ENCODE data around the gene BRD4. TPM values are rescaled to one million over a fixed set of nuclear protein-coding genes. Genes with fewer than 3 reads are reported as not detected.

BRD4 gene
- total RNA-seq, 2 experiments from 2014 or later, result 104 to 109 TPM

DNA sequence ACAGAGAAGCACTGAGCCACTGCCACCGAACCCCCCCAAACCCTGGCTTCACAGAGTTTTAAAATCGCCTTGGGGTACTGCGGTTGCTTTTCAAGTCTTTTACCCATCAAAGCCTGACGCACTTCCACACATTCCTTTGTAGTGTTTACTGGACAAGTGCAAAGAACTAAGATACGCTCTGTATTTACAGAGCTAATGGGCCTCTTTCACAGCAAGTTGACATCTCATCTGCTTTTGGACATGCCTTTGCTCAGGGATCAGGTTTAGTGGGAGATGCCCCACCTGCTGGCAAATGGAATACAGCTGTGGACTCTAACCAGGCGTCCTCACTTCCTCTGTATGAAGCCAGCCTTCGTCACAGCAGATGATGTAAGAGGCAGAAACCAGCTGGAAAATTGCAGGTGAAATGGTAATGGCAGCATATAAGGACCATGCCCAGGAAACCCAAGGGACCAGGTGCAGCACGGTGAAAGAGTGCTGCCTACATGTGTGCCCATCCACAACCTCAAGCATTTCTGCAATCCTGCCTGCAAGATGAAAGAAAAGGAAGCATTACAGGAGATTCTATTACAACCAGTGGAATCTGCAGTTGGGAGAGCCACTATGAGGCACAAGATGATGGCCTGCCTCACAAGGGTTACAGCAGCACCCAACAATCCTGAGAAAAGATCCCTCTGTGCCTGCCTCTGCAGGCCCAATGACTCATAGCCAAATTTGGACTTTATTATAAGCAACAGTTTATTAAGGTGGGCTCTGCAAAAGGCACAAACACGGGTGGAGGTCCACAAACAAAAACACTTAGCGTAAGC, 34.7 kb downstream of the BRD4 start:
- ChIA-PET POLR2A (interaction anchor here (0.6 kb wide), 3 partner anchors 82 to 116 kb away, joined by 3 to 8 read pairs (median 6); no protein-coding TSS in a partner anchor), CTCF (no interaction called here)

- POLR2A ChIA-PET, result no interaction called here
- CTCF ChIA-PET, result interaction anchor here (0.7 kb wide), 1 partner anchor 26 kb away, joined by 3 read pairs; no protein-coding TSS in a partner anchor
Observed at GRCh38 chr19:15296841-15297415, 35.4 kb downstream of the BRD4 start.

DNA sequence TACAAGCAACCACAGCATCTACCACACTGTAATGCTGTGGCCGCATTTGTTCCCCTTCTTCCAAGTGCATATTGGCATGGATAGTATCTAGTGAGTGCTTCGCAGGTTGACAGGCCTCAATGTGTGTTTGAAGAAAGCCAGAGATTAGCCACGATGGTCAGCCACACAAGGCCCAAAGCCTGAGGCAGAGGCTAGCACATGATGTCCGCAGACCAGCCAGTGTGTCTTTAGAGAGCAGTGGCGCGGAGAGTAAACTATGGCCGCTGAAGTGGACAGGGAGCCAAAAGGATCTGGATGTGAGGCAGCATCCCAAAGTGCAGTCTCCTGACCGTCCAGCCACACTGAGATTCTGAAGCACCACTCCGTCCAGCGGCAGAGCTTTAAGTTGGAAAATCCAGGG, 36.0 kb downstream of the BRD4 start:
- POLR2A ChIA-PET, result no interaction called here
- CTCF ChIA-PET, result interaction anchor here (0.7 kb wide), 1 partner anchor 25 kb away, joined by 3 read pairs; no protein-coding TSS in a partner anchor

DNA sequence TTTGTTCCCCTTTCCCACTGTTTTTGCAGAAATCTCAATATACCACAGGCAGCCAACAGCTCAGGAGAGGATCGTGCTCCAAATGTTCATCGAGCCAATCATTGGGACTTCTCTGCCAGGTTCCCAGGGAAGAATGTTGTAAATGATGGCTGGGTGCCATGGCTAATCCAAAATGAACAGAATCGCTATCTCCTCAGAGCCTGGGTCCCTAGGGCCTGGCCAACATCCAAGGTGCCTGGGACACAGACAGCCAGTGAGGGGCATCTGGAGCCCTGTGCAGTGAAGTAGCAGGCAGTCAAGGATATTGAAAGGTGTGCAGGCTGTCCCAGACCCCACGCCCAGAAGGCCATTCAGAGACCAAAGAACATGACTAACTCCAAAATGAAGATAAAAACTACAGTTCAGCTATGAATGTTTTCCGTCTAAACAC, 37.8 kb downstream of the BRD4 start:
- ChIA-PET POLR2A (no interaction called here), CTCF (no interaction called here)

- CTCF ChIA-PET, result interaction anchor here (2.0 kb wide), 1 partner anchor 11 kb away, joined by 9 read pairs; no protein-coding TSS in a partner anchor
- POLR2A ChIA-PET, result interaction anchor here (1.1 kb wide), 1 partner anchor 86 kb away, joined by 5 read pairs; the partner anchor contains the start of gene AKAP8
Observed at GRCh38 chr19:15293781-15294491, 38.4 kb downstream of the BRD4 start.

- ChIA-PET POLR2A (interaction anchor here (0.5 to 1.3 kb wide), 3 partner anchors 11 to 87 kb away, joined by 3 to 5 read pairs (median 3); partner anchors contain the start of gene AKAP8), CTCF (interaction anchor here (0.5 to 2.0 kb wide), 4 partner anchors 8 to 58 kb away, joined by 3 to 9 read pairs (median 4); no protein-coding TSS in a partner anchor)
Observed at GRCh38 chr19:15292847-15293582, 39.3 kb downstream of the BRD4 start.

DNA sequence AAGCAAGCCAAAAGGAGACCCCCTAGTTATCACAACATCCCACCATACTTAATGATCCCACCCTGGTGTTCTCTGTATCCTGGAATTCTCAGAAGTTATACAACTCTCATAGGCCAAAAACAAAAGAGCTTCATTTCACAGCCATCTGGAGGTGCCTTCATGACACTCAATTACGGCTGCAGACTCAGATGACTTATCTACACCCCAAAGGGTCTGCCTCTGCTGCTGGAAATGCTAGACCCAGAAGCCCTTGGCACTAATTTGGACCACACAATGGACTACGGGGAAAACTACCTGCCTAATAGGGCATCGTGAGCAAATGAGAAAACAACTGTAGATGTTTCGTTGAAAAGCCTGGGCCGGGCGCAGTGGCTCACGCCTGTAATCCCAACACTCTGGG, 40.2 kb downstream of the BRD4 start:
- ChIA-PET CTCF (interaction anchor here (1.0 to 2.0 kb wide), 4 partner anchors 9 to 263 kb away, joined by 3 to 9 read pairs (median 4); no protein-coding TSS in a partner anchor), POLR2A (interaction anchor here (1.3 kb wide), 1 partner anchor 12 kb away, joined by 3 read pairs; no protein-coding TSS in a partner anchor)

DNA sequence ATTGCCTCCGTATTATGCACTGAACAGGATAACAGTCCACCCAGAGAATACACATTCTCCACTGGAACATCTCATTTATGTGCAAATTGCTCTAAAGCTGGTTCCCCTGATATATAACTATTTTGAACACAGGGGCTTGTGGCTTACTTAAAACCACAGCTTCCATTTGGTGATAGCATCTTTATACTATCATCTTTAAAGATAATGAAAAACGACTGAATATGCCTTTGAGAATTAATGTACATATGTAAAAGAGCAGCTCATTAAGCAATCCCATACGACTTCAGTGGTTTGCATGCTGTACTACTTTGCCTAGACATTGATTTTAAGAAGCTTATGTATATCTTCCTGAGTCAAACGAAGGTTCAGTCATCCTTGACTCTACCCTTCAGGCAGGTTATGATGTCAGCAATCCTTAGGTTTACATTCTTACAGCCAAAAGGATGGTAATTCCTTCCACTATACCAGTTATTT, 40.8 kb downstream of the BRD4 start:
- CTCF ChIA-PET, result interaction anchor here (1.0 to 1.1 kb wide), 2 partner anchors 9 to 264 kb away, joined by 3 to 4 read pairs; no protein-coding TSS in a partner anchor
- POLR2A ChIA-PET, result interaction anchor here (0.6 to 1.3 kb wide), 2 partner anchors 12 to 41 kb away, joined by 3 read pairs; partner anchors contain the start of gene BRD4

DNA sequence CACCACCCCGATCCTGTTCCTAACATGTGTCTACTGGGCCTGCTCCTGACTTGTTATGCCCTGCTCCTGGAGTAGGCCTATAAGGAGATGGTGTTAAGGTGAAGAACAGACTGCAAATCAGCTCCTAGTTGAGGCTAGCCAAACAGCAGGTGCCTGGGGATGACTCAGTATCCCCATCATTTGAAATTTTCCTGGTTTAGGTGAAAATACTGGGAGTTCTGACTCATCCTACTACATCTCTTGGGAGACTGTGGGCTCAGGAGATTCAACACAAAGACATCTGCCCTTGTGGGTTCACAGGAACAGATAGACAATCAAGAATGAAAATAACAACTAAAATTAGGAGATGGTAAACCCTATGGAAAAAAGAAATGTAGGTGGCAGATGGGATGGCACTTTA, 41.2 kb downstream of the BRD4 start:
- CTCF ChIA-PET, result no interaction called here
- POLR2A ChIA-PET, result interaction anchor here (0.6 kb wide), 1 partner anchor 41 kb away, joined by 3 read pairs; the partner anchor contains the start of gene BRD4

DNA sequence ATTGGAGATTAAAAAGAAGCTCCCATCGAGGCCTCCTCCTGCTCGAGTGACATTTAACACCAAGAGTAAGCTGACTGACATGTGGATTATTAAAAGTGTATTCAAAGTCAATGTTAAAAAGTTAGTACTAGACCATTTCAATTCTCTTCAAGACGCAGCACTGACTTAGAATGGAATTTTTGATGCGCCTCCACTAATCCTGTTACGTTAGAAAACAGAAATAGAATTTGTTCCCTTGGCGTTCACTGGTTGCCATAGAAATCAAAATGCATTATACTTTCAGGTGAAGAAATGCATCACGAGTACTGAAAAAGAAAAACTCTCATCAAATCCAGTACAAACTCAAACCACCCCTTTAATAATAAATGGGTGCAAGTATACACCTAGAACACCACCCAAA, 42.2 kb downstream of the BRD4 start:
- CTCF ChIA-PET, result no interaction called here
- POLR2A ChIA-PET, result no interaction called here

DNA sequence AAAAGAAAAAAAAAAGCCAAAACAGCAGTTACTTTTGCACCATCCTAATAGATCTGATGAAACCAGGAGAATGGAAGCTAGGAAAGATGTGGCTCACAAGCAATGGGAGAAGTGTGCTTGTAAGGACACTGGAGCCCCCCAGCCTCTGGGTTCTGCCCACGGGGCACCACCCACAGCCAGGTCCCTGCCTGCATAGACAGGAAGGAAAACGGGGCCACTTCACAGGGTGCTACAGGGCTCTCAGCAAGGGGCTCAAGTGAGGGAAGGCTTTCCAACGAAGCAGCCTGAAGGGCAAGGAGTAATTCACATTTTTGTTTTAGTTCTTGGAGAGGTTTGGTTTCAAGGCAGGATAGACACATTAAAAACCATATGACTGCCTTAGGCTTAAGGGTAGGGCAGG, 42.7 kb downstream of the BRD4 start:
- POLR2A ChIA-PET, result interaction anchor here (0.6 kb wide), 1 partner anchor 89 kb away, joined by 3 read pairs; no protein-coding TSS in a partner anchor
- CTCF ChIA-PET, result interaction anchor here (0.6 kb wide), 1 partner anchor 129 kb away, joined by 3 read pairs; no protein-coding TSS in a partner anchor

DNA sequence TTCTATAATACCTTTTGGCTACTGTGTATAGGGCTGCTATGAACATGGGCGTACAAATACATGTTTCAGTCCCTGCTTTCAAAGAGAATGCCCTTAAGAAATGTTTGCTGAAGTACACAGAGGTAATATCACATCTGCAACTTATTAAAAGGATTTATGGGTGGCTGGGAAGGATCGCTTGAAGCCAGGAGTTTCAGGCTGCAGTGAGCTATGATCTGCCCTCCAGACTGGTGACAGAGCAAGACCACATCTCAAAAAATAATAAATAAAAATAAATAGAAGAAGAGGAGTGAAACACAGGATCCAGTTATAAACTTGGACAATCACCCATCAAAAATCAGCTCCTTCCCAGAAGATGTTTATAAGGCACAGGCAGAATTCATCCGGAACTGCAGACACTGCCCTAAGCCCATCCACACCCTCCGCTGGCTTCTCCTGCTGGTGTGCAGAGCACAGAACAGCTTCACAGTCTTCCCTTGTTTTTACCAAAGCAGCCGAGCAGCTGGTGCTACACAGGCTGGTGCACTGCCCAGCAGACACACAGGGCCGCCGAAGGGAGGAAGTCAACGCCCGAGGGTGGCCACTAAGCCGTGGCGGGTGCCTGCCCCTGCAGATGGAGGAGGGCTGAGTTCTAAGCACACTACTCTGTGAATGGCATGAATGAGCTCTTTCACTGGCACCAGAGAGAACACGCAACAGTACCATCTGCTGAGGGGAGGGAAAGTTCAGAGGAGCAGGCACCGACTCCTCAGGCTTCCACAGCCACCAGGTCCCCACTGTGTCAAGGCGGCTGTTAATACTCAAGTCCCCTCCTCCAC, 44.0 kb downstream of the BRD4 start:
- ChIA-PET POLR2A (no interaction called here), CTCF (interaction anchor here (0.6 to 1.3 kb wide), 3 partner anchors 16 to 134 kb away, joined by 3 to 6 read pairs (median 3); no protein-coding TSS in a partner anchor)

- POLR2A ChIA-PET, result no interaction called here
- CTCF ChIA-PET, result interaction anchor here (1.3 kb wide), 1 partner anchor 17 kb away, joined by 6 read pairs; no protein-coding TSS in a partner anchor
Observed at GRCh38 chr19:15287496-15287895, 44.8 kb downstream of the BRD4 start.

GRCh38 chr19:15286688-15287365, 45.5 kb downstream of the BRD4 start:
- ChIA-PET POLR2A (no interaction called here), CTCF (interaction anchor here (1.3 kb wide), 1 partner anchor 17 kb away, joined by 6 read pairs; no protein-coding TSS in a partner anchor)

DNA sequence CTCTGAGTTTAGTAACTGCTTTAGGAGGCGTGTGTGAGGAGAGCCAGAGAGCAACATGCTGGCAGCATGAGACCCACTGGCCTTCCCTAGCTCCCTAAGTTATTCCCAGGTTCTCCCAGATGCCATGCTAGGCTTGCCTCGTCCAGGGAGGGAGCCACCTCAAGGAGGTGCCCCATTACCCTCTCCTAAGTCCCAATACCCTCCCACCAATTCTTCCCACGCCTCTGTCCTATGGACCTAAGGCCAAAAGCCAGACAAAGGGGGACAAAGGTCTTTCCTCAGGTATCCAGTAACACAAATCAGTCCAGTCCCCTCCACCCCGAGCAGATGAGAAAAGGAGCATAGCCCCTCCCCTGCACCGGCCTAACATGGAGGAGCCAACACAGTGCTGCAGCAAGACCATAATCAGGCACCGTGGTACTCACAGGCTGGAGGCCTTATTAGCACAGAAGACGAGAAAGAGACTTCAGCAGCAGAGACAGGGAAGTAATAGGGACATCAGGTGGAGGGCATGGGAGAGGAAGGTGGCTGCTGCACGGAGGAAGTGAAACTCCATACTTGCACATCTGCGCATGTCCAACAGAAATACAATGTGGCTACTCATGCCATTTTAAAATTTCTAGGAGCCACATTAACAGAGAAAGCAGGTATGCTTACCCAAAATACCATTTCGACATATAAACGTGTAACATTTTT, 46.3 kb downstream of the BRD4 start:
- ChIA-PET POLR2A (no interaction called here), CTCF (no interaction called here)

DNA sequence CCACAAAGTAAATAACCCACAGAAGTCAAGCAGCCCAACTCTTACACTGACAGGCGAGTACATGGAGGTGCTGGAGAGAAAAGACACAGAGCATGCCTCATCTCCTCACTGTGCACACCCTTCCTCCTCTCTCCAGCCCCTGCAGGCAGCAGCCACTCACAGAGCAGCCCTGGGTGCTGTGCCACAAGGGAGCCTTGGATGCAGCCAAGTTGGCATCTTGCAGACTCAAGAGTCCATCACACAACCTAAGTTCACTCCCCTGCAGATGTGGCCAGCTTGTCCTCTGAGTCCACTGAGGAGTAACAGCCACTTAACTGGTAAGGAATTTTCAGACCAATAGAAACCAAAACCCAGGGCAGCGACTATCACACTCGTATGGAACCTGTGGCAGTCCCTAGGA, 47.4 kb downstream of the BRD4 start:
- ChIA-PET CTCF (interaction anchor here (0.9 kb wide), 2 partner anchors 11 to 19 kb away, joined by 3 to 6 read pairs; no protein-coding TSS in a partner anchor), POLR2A (no interaction called here)
